Lower leg skin (tissue), 4 donors: ENCODE data around the gene MBL2. TPM values are rescaled to one million over a fixed set of nuclear protein-coding genes. Genes with fewer than 3 reads are reported as not detected.

Source experiments
- DNase-seq, 2 donors: peaks; one replicate each; pipeline ENCODE4 v3.0.0-alpha.2; 2019; ENCODE audit warnings: low spot score in 2 of 2
- H3K4me3 ChIP-seq: fragments of 200-600 bp; sonication (generic); 2 replicates; pipeline ENCODE4 v1.5.1; 2017; ENCODE audit warnings: mild to moderate bottlenecking, low read depth; ENCODE audit not compliant: poor library complexity, severe bottlenecking
- CTCF ChIP-seq, 3 donors: fragments of 450-650 bp; IDR thresholded peaks; one replicate each; pipeline ENCODE4 v1.5.1; 2016; ENCODE audit warnings: antibody characterized with exemption in 3 of 3, mild to moderate bottlenecking in 3 of 3, moderate library complexity in 2 of 3
- POLR2A ChIP-seq, 2 donors: fragments of 450-650 bp; IDR thresholded peaks; one replicate each; pipeline ENCODE4 v1.6.1; 2016 to 2017; ENCODE audit warnings: antibody characterized with exemption in 2 of 2, mild to moderate bottlenecking in 1 of 2, moderate library complexity in 1 of 2
- WGBS, 2 donors: methylation state at CpG; one replicate each; pipeline ENCODE4 v1.1.5; 2018; 5-methylcytosine and 5-hydroxymethylcytosine counted together
- intact Hi-C: fragments of 100-400 bp; cut with DNase I; formaldehyde crosslinking; loops from one replicate; pipeline ENCODE4 v1.15.0; 2023; ENCODE audit warnings: low total_unique reads
- total RNA-seq, 4 donors: library from RNA; depleted of rRNA; stranded (reverse); fragments of >200 nt; gene quantifications; one replicate each; pipeline ENCODE4 v1.1.0, GENCODE V29; 2016

Gene MBL2
- total RNA-seq, 4 donors from 2014 or later, result not detected

- no peak for TF ChIP-seq POLR2A (IDR thresholded peaks at IDR 0.05)
- no peak for TF ChIP-seq CTCF (IDR thresholded peaks at IDR 0.05)
- WGBS, 2 donors, result 83 to 88% methylated on average over 1 of the region's 1 CpG
- DNase-seq, result no peak
- no peak overlapping the region for H3K4me3 ChIP-seq
- intact Hi-C loops, result no loop called here
These were observed 20.3 kb downstream of the MBL2 start for GRCh38 chr10:52752261-52752660.

GRCh38 chr10:52751337-52751736 is 21.2 kb downstream of the MBL2 start:
- TF ChIP-seq POLR2A (IDR thresholded peaks at IDR 0.05), result no peak
- TF ChIP-seq CTCF (IDR thresholded peaks at IDR 0.05), result no peak
- H3K4me3 ChIP-seq, result no peak overlapping the region
- WGBS, 2 donors, result 94% methylated on average over 2 of the region's 2 CpGs
- DNase-seq, result no peak
- intact Hi-C loops, result no loop called here

- DNase-seq, result no peak
- WGBS, 2 donors, result 83 to 86% methylated on average over 1 of the region's 1 CpG
- intact Hi-C loops, result no loop called here
These were observed 22.0 kb downstream of the MBL2 start for GRCh38 chr10:52750629-52751028.

GRCh38 chr10:52747694-52748093 is 24.9 kb downstream of the MBL2 start:
- H3K4me3 ChIP-seq, result no peak overlapping the region
- DNase-seq, result no peak
- 83 to 88% methylated on average over 4 of the region's 4 CpGs for WGBS, 2 donors
- intact Hi-C loops, result no loop called here
- TF ChIP-seq POLR2A (IDR thresholded peaks at IDR 0.05) (no peak), CTCF (IDR thresholded peaks at IDR 0.05) (no peak)

More at GRCh38 chr10:52750629-52751028, 22.0 kb downstream of the MBL2 start:
- H3K4me3 ChIP-seq, result no peak overlapping the region
- TF ChIP-seq POLR2A (IDR thresholded peaks at IDR 0.05) (no peak), CTCF (IDR thresholded peaks at IDR 0.05) (no peak)

GRCh38 chr10:52746169-52746568 is 26.4 kb downstream of the MBL2 start:
- 82 to 84% methylated on average over 5 of the region's 5 CpGs for WGBS, 2 donors
- intact Hi-C loops, result no loop called here
- no peak overlapping the region for H3K4me3 ChIP-seq
- no peak for DNase-seq
- no peak for TF ChIP-seq CTCF (IDR thresholded peaks at IDR 0.05)
- TF ChIP-seq POLR2A (IDR thresholded peaks at IDR 0.05), result no peak

GRCh38 chr10:52744057-52744805 is 28.4 kb downstream of the MBL2 start:
- TF ChIP-seq CTCF (IDR thresholded peaks at IDR 0.05) (no peak), POLR2A (IDR thresholded peaks at IDR 0.05) (no peak)
- H3K4me3 ChIP-seq, result no peak overlapping the region
- intact Hi-C loops, result no loop called here
- no peak for DNase-seq
- 58% methylated on average over 8 of the region's 8 CpGs for WGBS, 2 donors
